K562 (cell line): ENCODE measurements around the gene OST4. TPM values are rescaled to one million over a fixed set of nuclear protein-coding genes. Genes with fewer than 3 reads are reported as not detected.

Source experiments
- ATAC-seq: fragments of 200-7000 bp; cut with Tn5 transposase; 3 replicates; pipeline ENCODE4 v1.9.1; 2020; ENCODE audit warnings: moderate library complexity
- BruUV-seq: library from RNA; stranded (reverse); fragments of 400-500 nt; replicated peaks from 2 replicates; lab custom pipeline; 2021; lab: Mats Ljungman, UMichigan
- CTCF ChIA-PET: fragments of 300-600 bp; formaldehyde crosslinking; extraction: SDS; loops from one replicate; lab custom pipeline; 2021; ENCODE audit warnings: low intra/inter-chr PET ratio; lab: Yijun Ruan, JAX
- POLR2A ChIA-PET: fragments of 300-600, 350-650 bp; sonication (Branson Sonifier 250); formaldehyde crosslinking; extraction: SDS; loops from one replicate; lab custom pipeline; 2021; ENCODE audit warnings: antibody characterized with exemption, inconsistent platforms; lab: Yijun Ruan, JAX
- DNase-seq, 4 experiments: peaks; one replicate each; pipeline versions ENCODE4 v3.0.0 to v3.0.0-alpha.2; 2011 to 2018; ENCODE audit warnings: low spot score in 3 of 4, mixed read lengths in 3 of 4; ENCODE audit errors: extremely low read depth in 1 of 4
- FAIRE-seq: peaks from 2 replicates; lab custom pipeline; 2011; peaks lifted over from hg19 to GRCh38; lab: Jason Lieb, UNC
- H2AFZ ChIP-seq: 2 replicates; pipeline ENCODE4 v1.6.0; 2011; ENCODE audit warnings: low read depth, low read length, control low read depth, inconsistent platforms
- H3K27ac ChIP-seq: fragments of 200-600 bp; 3 replicates; pipeline ENCODE4 v1.8.0; 2011; ENCODE audit warnings: low read depth, mild to moderate bottlenecking, control low read depth, inconsistent platforms, low read length, moderate library complexity, mixed read lengths; ENCODE audit errors: extremely low read depth
- H3K27me3 ChIP-seq, 2 experiments: fragments of 300-600 bp in 1 of 2; 2 replicates in 1 of 2; 3 replicates in 1 of 2; pipeline versions ENCODE4 v1.6.0 to v1.8.0; 2011; ENCODE audit warnings: inconsistent platforms in 2 of 2, low read length in 2 of 2, mild to moderate bottlenecking in 1 of 2, mixed read lengths in 1 of 2, moderate library complexity in 1 of 2; ENCODE audit not compliant: control insufficient read depth in 2 of 2, insufficient read depth in 2 of 2
- H3K36me3 ChIP-seq: fragments of 300-600 bp; 3 replicates; pipeline ENCODE4 v1.8.0; 2011; ENCODE audit warnings: mild to moderate bottlenecking, low read length, inconsistent platforms; ENCODE audit not compliant: control insufficient read depth, insufficient read depth
- H3K4me1 ChIP-seq, 2 experiments: fragments of 200-600 bp in 1 of 2; replicated peaks in 1 of 2; 2 replicates in 1 of 2; 3 replicates in 1 of 2; pipeline versions ENCODE4 v1.5.1 to v1.8.0; 2011; ENCODE audit warnings: inconsistent platforms in 2 of 2, low read length in 2 of 2, mild to moderate bottlenecking in 1 of 2, mixed read lengths in 1 of 2, moderate library complexity in 1 of 2; ENCODE audit not compliant: control insufficient read depth in 2 of 2, insufficient read depth in 2 of 2
- H3K4me2 ChIP-seq: 2 replicates; pipeline ENCODE4 v1.6.1; 2011; ENCODE audit warnings: low read length, control low read depth, inconsistent platforms, mixed read lengths; ENCODE audit not compliant: insufficient read depth
- H3K4me3 ChIP-seq: fragments of 200-600 bp; sonication (generic), shearing (Covaris generic); 2 replicates; pipeline ENCODE4 v1.5.1; 2016; ENCODE audit warnings: control low read depth, inconsistent platforms
- H3K79me2 ChIP-seq: fragments of 200-600 bp; 3 replicates; pipeline ENCODE4 v1.8.0; 2011; ENCODE audit warnings: low read length, inconsistent platforms; ENCODE audit not compliant: control insufficient read depth, insufficient read depth
- H3K9ac ChIP-seq, 2 experiments: 2 replicates each; pipeline versions ENCODE4 v1.6.0 to v1.6.1; 2011; ENCODE audit warnings: low read depth in 2 of 2, low read length in 2 of 2, control low read depth in 1 of 2, inconsistent platforms in 1 of 2, mild to moderate bottlenecking in 1 of 2, mixed read lengths in 1 of 2; ENCODE audit not compliant: insufficient read depth in 1 of 2
- H3K9me1 ChIP-seq: one replicate; pipeline ENCODE4 v1.6.0; 2011; ENCODE audit warnings: inconsistent platforms, mild to moderate bottlenecking, low read length, moderate library complexity; ENCODE audit not compliant: control insufficient read depth, insufficient read depth
- H3K9me3 ChIP-seq: replicated peaks from 2 replicates; pipeline ENCODE4 v1.5.1; 2011; ENCODE audit warnings: low read depth, low read length, inconsistent platforms; ENCODE audit not compliant: control insufficient read depth, insufficient read depth
- H4K20me1 ChIP-seq: replicated peaks from 2 replicates; pipeline ENCODE4 v1.6.1; 2011; ENCODE audit warnings: low read length, inconsistent platforms, mixed read lengths; ENCODE audit not compliant: control insufficient read depth, insufficient read depth
- CBX1 ChIP-seq: sonication (generic); IDR thresholded peaks from 2 replicates; pipeline ENCODE4 v1.6.1; 2016; ENCODE audit warnings: antibody characterized with exemption, low read depth, mild to moderate bottlenecking
- ESRRA ChIP-seq: fragments of 450-650 bp; IDR thresholded peaks from 2 replicates; pipeline ENCODE4 v1.6.1; 2014; ENCODE audit warnings: low read depth, mild to moderate bottlenecking, moderate library complexity, borderline replicate concordance
- GMEB1 ChIP-seq: fragments of 250-450 bp; sonication (Bioruptor Pico); IDR thresholded peaks from 2 replicates; pipeline ENCODE4 v1.4.0; 2020; ENCODE audit warnings: mild to moderate bottlenecking
- RBBP5 ChIP-seq: fragments of 200-600 bp; sonication (generic); IDR thresholded peaks from 2 replicates; pipeline ENCODE4 v1.6.1; 2012; ENCODE audit warnings: borderline replicate concordance, mild to moderate bottlenecking, low read length, control low read depth, inconsistent platforms; ENCODE audit not compliant: insufficient read depth, poor library complexity, severe bottlenecking
- RBM15 ChIP-seq: fragments of 200-400 bp; formaldehyde crosslinking; IDR thresholded peaks from 2 replicates; pipeline ENCODE4 v1.6.1; 2018; ENCODE audit warnings: mild to moderate bottlenecking, low read length, moderate library complexity; ENCODE audit not compliant: insufficient read depth
- VEZF1 ChIP-seq: fragments of 200-800 bp; sonication (Bioruptor generic); IDR thresholded peaks from 2 replicates; pipeline ENCODE4 v1.6.1; 2017; ENCODE audit warnings: missing genetic modification characterization, missing compliant biosample characterization
- ZNF24 ChIP-seq: fragments of 450-650 bp; IDR thresholded peaks from 2 replicates; pipeline ENCODE4 v1.6.1; 2016
- ZNF589 ChIP-seq: fragments of 200-800 bp; sonication (Bioruptor generic); IDR thresholded peaks from 2 replicates; pipeline ENCODE4 v1.6.1; 2016; ENCODE audit warnings: low read depth, missing genetic modification characterization, missing compliant biosample characterization
- WGBS: fragments of 100-300 bp; shearing (Covaris generic); methylation state at CpG from one replicate; pipeline ENCODE4 v1.1.6; 2016; ENCODE audit warnings: low coverage, mixed read lengths; ENCODE audit not compliant: insufficient coverage; ENCODE audit errors: missing lambda C conversion rate; 5-methylcytosine and 5-hydroxymethylcytosine counted together
- in situ Hi-C: fragments of 300-500 bp; cut with MboI; formaldehyde crosslinking; loops from 4 replicates; pipeline ENCODE4 v1.15.0; 2018; ENCODE audit warnings: inconsistent platforms, mixed read lengths
- intact Hi-C: fragments of 100-400 bp; cut with micrococcal nuclease; formaldehyde crosslinking; loops from 2 replicates; pipeline ENCODE4 v1.14.2; 2022
- polyA plus RNA-seq, 8 experiments: library from polyadenylated mRNA; depleted of rRNA in 4 of 8; stranded (reverse) in 5 of 8; unstranded in 3 of 8; fragments of >200 nt; fragmentation: Nextera tagmentation in 2 of 8; fragmentation: Illumina TruSeq in 1 of 8; extraction: Ambion mirVana in 2 of 8; extraction: Trizol in 1 of 8; gene quantifications; 2 replicates each; pipeline versions ENCODE4 v1.2.1 to v1.2.3, GENCODE V29; 2011 to 2014; ENCODE audit warnings: inconsistent platforms in 1 of 8, missing spikeins in 1 of 8
- total RNA-seq, 7 experiments: library from RNA; depleted of rRNA in 6 of 7; stranded (reverse); fragments of >200 nt in 6 of 7; fragmentation: Illumina TruSeq in 2 of 7; extraction: Trizol in 2 of 7; gene quantifications; 2 replicates each; pipeline versions ENCODE4 v1.2.1 to v1.2.3, GENCODE V29; 2011 to 2021; ENCODE audit warnings: low replicate concordance in 1 of 7

The OST4 gene
- total and polyA plus RNA-seq, 9 of the 15 experiments (the other 6 are each of a cell fraction or from before 2014, with no cell fraction given): 186 to 1,155 (median 355) TPM

- ChIA-PET POLR2A (interaction anchor here (0.6 to 1.2 kb wide), 4 partner anchors 10 to 118 kb away, joined by 3 to 4 read pairs (median 4); no protein-coding TSS in a partner anchor), CTCF (interaction anchor here (0.7 to 2.5 kb wide), 4 partner anchors 53 to 123 kb away, joined by 3 to 22 read pairs (median 4); no protein-coding TSS in a partner anchor)
Measured at GRCh38 chr2:27085062-27085672, 13.7 kb upstream of the OST4 start.

More at GRCh38 chr2:27085062-27085672, 13.7 kb upstream of the OST4 start:
- in situ Hi-C loops: loop anchor here (5.0 kb wide), 1 partner anchor 123 kb away; no protein-coding TSS in a partner anchor
- DNase-seq (no peak), ATAC-seq (no peak), FAIRE-seq (no peak)
- Histone ChIP-seq H3K4me2 (peak overlapping the region; percentile 69), H3K36me3 (no peaks in the 10 kb centered on the region), H3K9ac (peak overlapping the region; percentile 81 to 95), H3K79me2 (peaks cover 10% of the 10 kb centered on the region; the same call in 1 of the 3 replicates), H3K4me3 (peak overlapping the region; percentile 57; the same call in 1 of the 2 replicates), H3K4me1 (peaks cover 58 to 75% of the 10 kb centered on the region in 2 experiments), H3K9me3 (no peaks in the 10 kb centered on the region), H2AFZ (peak overlapping the region; percentile 56), H4K20me1 (no peaks in the 10 kb centered on the region), H3K27me3 (no peaks in the 10 kb centered on the region), H3K9me1 (peaks cover 4% of the 10 kb centered on the region), H3K27ac (peak overlapping the region; percentile 85; the same call in 1 of the 3 replicates)
- intact Hi-C loops: loop anchor here (2.0 kb wide), 1 partner anchor 124 kb away; no protein-coding TSS in a partner anchor
- 72% methylated on average over 9 of the region's 10 CpGs for WGBS
- TF ChIP-seq ZNF589 (CRISPR knock-in tag): 0 out of 2 replicates have a peak, but pooled peaks have one; percentile 22
- no peak for TF ChIP-seq GMEB1
- peak; percentile 3 for TF ChIP-seq RBBP5
- TF ChIP-seq ZNF24: peak; percentile 92
- no peak for TF ChIP-seq ESRRA
- no peak for TF ChIP-seq CBX1
- no peak for TF ChIP-seq RBM15
- TF ChIP-seq VEZF1: peak; percentile 89; the same call in 1 of the 2 replicates
- BruUV-seq: TSS peak; percentile 75
